SU-DHL-6 (cell line): Measurements from ENCODE around the gene DFFB.

Experiments
- EZH2phosphoT487 ChIP-seq: fragments of 200-600 bp; sonication (generic), shearing (Covaris generic); conservative IDR thresholded peaks from 2 replicates; pipeline ENCODE4 v1.6.1; 2018; ENCODE audit warnings: mild to moderate bottlenecking, antibody characterized with exemption, low read length, moderate library complexity, mixed read lengths
- TF ChIP-seq, protein P1 (sequence below): fragments of 200-600 bp; sonication (generic); IDR thresholded peaks from one replicate; pipeline ENCODE4 v1.5.1; 2017; ENCODE audit warnings: antibody characterized with exemption, mild to moderate bottlenecking, low read length, moderate library complexity; ENCODE audit not compliant: insufficient read depth, poor library complexity, severe bottlenecking

- TF ChIP-seq, protein P1, sequence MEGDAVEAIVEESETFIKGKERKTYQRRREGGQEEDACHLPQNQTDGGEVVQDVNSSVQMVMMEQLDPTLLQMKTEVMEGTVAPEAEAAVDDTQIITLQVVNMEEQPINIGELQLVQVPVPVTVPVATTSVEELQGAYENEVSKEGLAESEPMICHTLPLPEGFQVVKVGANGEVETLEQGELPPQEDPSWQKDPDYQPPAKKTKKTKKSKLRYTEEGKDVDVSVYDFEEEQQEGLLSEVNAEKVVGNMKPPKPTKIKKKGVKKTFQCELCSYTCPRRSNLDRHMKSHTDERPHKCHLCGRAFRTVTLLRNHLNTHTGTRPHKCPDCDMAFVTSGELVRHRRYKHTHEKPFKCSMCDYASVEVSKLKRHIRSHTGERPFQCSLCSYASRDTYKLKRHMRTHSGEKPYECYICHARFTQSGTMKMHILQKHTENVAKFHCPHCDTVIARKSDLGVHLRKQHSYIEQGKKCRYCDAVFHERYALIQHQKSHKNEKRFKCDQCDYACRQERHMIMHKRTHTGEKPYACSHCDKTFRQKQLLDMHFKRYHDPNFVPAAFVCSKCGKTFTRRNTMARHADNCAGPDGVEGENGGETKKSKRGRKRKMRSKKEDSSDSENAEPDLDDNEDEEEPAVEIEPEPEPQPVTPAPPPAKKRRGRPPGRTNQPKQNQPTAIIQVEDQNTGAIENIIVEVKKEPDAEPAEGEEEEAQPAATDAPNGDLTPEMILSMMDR = no peak
- no peak for TF ChIP-seq EZH2phosphoT487
Observed at GRCh38 chr1:3814771-3815561, 42.3 kb upstream of the DFFB start.
